H9 (cell line): ENCODE results near the gene RFT1. TPM values are rescaled to one million over a fixed set of nuclear protein-coding genes. Genes with fewer than 3 reads are reported as not detected.

Experiments
- DNase-seq: peaks from one replicate; pipeline ENCODE4 v3.0.0-alpha.2; 2017
- H2AFZ ChIP-seq: one replicate; pipeline ENCODE4 v1.6.1; 2013; ENCODE audit warnings: mild to moderate bottlenecking, low read length, control low read depth, moderate library complexity
- H2AK5ac ChIP-seq: 2 replicates; pipeline ENCODE4 v1.6.1; 2013; ENCODE audit warnings: low read length, control low read depth, mixed read lengths; ENCODE audit not compliant: insufficient read length
- H2BK120ac ChIP-seq: one replicate; pipeline ENCODE4 v1.6.1; 2013; ENCODE audit warnings: low read depth, mild to moderate bottlenecking, low read length, control low read depth, inconsistent platforms; ENCODE audit not compliant: poor library complexity, severe bottlenecking
- H2BK12ac ChIP-seq: 2 replicates; pipeline ENCODE4 v1.6.1; 2013; ENCODE audit warnings: low read length, control low read depth, mixed read lengths, low read depth; ENCODE audit not compliant: insufficient read length
- H2BK15ac ChIP-seq: 2 replicates; pipeline ENCODE4 v1.6.1; 2013; ENCODE audit warnings: low read depth, low read length, control low read depth
- H2BK20ac ChIP-seq: one replicate; pipeline ENCODE4 v1.6.1; 2013; ENCODE audit warnings: low read depth, mild to moderate bottlenecking, low read length, control low read depth, inconsistent platforms; ENCODE audit not compliant: poor library complexity, severe bottlenecking
- H2BK5ac ChIP-seq: 2 replicates; pipeline ENCODE4 v1.6.1; 2013; ENCODE audit warnings: low read length, control low read depth, mixed read lengths; ENCODE audit not compliant: insufficient read length
- H3K14ac ChIP-seq: 2 replicates; pipeline ENCODE4 v1.6.1; 2013; ENCODE audit warnings: low read length, control low read depth; ENCODE audit not compliant: insufficient read depth
- H3K18ac ChIP-seq: 2 replicates; pipeline ENCODE4 v1.6.1; 2013; ENCODE audit warnings: low read depth, mild to moderate bottlenecking, mixed read lengths, low read length, control low read depth; ENCODE audit not compliant: insufficient read length
- H3K23ac ChIP-seq: 2 replicates; pipeline ENCODE4 v1.6.1; 2013; ENCODE audit warnings: low read length, control low read depth, mixed read lengths, low read depth; ENCODE audit not compliant: insufficient read length
- H3K23me2 ChIP-seq: 2 replicates; pipeline ENCODE4 v1.6.1; 2013; ENCODE audit warnings: low read depth, mild to moderate bottlenecking, mixed read lengths, low read length, control low read depth; ENCODE audit not compliant: insufficient read length, poor library complexity, severe bottlenecking
- H3K27ac ChIP-seq: 2 replicates; pipeline ENCODE4 v1.5.1; 2013; ENCODE audit warnings: low read length, control low read depth, mixed read lengths, low read depth; ENCODE audit not compliant: insufficient read length
- H3K27me3 ChIP-seq: 2 replicates; pipeline ENCODE4 v1.6.1; 2013; ENCODE audit warnings: low read length, control low read depth, inconsistent platforms; ENCODE audit not compliant: insufficient read depth
- H3K4ac ChIP-seq: 2 replicates; pipeline ENCODE4 v1.6.1; 2013; ENCODE audit warnings: low read depth, mild to moderate bottlenecking, control low read depth, inconsistent platforms, low read length, moderate library complexity
- H3K4me1 ChIP-seq: 2 replicates; pipeline ENCODE4 v1.6.1; 2013; ENCODE audit warnings: low read length, control low read depth, inconsistent platforms; ENCODE audit not compliant: insufficient read depth
- H3K4me2 ChIP-seq: 2 replicates; pipeline ENCODE4 v1.6.1; 2013; ENCODE audit warnings: low read length, control low read depth, mixed read lengths; ENCODE audit not compliant: insufficient read length, insufficient read depth
- H3K56ac ChIP-seq: 2 replicates; pipeline ENCODE4 v1.6.1; 2013; ENCODE audit warnings: low read depth, mild to moderate bottlenecking, mixed read lengths, low read length, control low read depth; ENCODE audit not compliant: insufficient read length
- H3K79me1 ChIP-seq: 2 replicates; pipeline ENCODE4 v1.6.1; 2013; ENCODE audit warnings: low read depth, mild to moderate bottlenecking, moderate library complexity, low read length, control low read depth, inconsistent platforms; ENCODE audit not compliant: insufficient read depth, poor library complexity, severe bottlenecking
- H3K79me2 ChIP-seq: 2 replicates; pipeline ENCODE4 v1.6.1; 2013; ENCODE audit warnings: low read length, control low read depth, inconsistent platforms; ENCODE audit not compliant: insufficient read depth
- H3K9ac ChIP-seq: 2 replicates; pipeline ENCODE4 v1.6.1; 2013; ENCODE audit warnings: low read length, control low read depth, mixed read lengths; ENCODE audit not compliant: insufficient read length; ENCODE audit errors: extremely low read depth
- H3K9me3 ChIP-seq: one replicate; pipeline ENCODE4 v1.6.1; 2013; ENCODE audit warnings: low read depth, low read length, inconsistent platforms; ENCODE audit not compliant: control insufficient read depth
- H3T11ph ChIP-seq: one replicate; pipeline ENCODE4 v1.6.1; 2013; ENCODE audit warnings: mild to moderate bottlenecking, low read length, control low read depth, inconsistent platforms
- H4K20me1 ChIP-seq: one replicate; pipeline ENCODE4 v1.6.1; 2013; ENCODE audit not compliant: control insufficient read depth, insufficient read length, insufficient read depth
- H4K5ac ChIP-seq: 2 replicates; pipeline ENCODE4 v1.6.1; 2013; ENCODE audit warnings: low read depth, mild to moderate bottlenecking, mixed read lengths, low read length, control low read depth; ENCODE audit not compliant: insufficient read length
- H4K8ac ChIP-seq: replicated peaks from 2 replicates; pipeline ENCODE4 v1.6.1; 2013; ENCODE audit warnings: low read length, control low read depth, mixed read lengths, low read depth; ENCODE audit not compliant: insufficient read length
- H4K91ac ChIP-seq: 2 replicates; pipeline ENCODE4 v1.6.1; 2013; ENCODE audit warnings: low read depth, mild to moderate bottlenecking, moderate library complexity, mixed read lengths, low read length, control low read depth; ENCODE audit not compliant: insufficient read length
- H3K27ac Mint-ChIP-seq, 3 experiments: 2 replicates in 2 of 3; 3 replicates in 1 of 3; pipeline ENCODE4 v1.8.0; 2020 to 2021; ENCODE audit warnings: mixed read lengths in 3 of 3, mild to moderate bottlenecking in 1 of 3, moderate library complexity in 1 of 3
- H3K27me3 Mint-ChIP-seq: 2 replicates; pipeline ENCODE4 v1.8.0; 2021; ENCODE audit warnings: low read depth, mild to moderate bottlenecking, moderate library complexity, mixed read lengths
- H3K36me3 Mint-ChIP-seq, 3 experiments: 2 replicates in 2 of 3; 3 replicates in 1 of 3; pipeline ENCODE4 v1.8.0; 2020 to 2021; ENCODE audit warnings: low read depth in 3 of 3, mixed read lengths in 3 of 3; ENCODE audit not compliant: insufficient read depth in 1 of 3
- H3K4me1 Mint-ChIP-seq, 2 experiments: 2 replicates each; pipeline ENCODE4 v1.8.0; 2020; ENCODE audit warnings: mixed read lengths in 2 of 2
- H3K4me3 Mint-ChIP-seq, 2 experiments: 2 replicates in 1 of 2; 3 replicates in 1 of 2; pipeline ENCODE4 v1.8.0; 2020 to 2021; ENCODE audit warnings: mild to moderate bottlenecking in 2 of 2, mixed read lengths in 2 of 2, moderate library complexity in 1 of 2
- H3K9me3 Mint-ChIP-seq, 2 experiments: 2 replicates in 1 of 2; 3 replicates in 1 of 2; pipeline ENCODE4 v1.8.0; 2020; ENCODE audit warnings: mild to moderate bottlenecking in 2 of 2, mixed read lengths in 2 of 2, moderate library complexity in 1 of 2
- WGBS: extraction: QIAGEN DNeasy Blood & Tissue Kit; methylation state at CpG from one replicate; pipeline ENCODE4 v1.1.7; 2013; ENCODE audit warnings: missing lambda C conversion rate, low lambda C conversion rate, mixed read lengths; ENCODE audit not compliant: insufficient read length; ENCODE audit errors: extremely low coverage; 5-methylcytosine and 5-hydroxymethylcytosine counted together
- total RNA-seq: library from RNA; stranded (reverse); gene quantifications from 2 replicates; pipeline ENCODE4 v1.2.1, GENCODE V29; 2021
- TF ChIP-seq, protein P1 (sequence below): fragments of 200-600 bp; sonication (generic); conservative IDR thresholded peaks from 3 replicates; pipeline ENCODE4 v1.8.0; 2021; ENCODE audit warnings: antibody characterized with exemption, mild to moderate bottlenecking

RFT1 gene
- total RNA-seq, 1 experiment from 2014 or later, result 24.1 TPM

DNA sequence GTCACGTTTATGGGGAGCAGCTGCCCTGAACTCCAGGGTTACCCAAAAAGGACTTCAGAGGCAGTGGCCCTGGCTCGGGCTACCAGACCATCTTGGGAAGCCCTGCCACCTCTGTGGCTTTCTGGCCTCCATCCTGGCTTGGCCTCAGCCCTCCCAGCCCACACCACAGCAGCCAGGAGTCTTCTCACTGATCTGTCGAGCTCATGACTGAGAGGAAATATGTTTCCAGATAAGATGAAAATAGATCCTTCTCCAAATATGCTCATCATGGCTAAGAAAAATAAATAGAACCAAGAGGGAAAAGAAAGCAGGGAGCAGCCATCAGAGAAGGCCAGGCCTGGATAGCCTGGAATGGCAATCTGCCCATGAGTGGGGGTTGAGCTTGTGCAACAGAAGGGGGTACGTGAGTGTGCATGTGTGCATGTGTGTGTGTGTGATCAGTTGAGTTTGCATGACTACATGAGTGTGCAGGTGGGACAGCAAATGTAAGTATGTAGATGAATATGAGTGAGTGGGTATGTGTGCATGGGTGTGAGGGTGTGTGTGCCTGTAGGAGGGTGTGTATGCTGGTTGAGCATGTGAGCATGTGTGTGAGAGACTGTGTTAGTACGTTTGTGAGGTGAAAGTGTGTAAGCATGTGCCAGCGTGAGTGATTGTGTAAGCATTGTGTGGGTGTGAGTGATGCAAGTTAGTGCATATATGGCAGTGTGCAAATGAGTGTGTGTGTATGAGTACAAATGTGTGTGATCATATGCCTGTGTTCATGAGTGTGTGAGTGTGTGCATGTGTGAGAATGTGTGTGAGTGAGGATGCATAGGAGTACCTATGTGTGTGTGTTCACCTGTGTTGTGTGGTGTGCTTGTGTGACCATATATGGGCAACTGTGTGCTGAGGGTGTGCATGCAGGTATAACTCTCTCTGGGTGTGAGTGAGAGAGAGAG lies 9.9 kb upstream of the RFT1 start:
- no peak overlapping the region for H3K27ac Mint-ChIP-seq
- no peaks in the 10 kb centered on the region for H3K36me3 Mint-ChIP-seq

More for the DNA sequence above, 9.9 kb upstream of the RFT1 start:
- Histone ChIP-seq H2BK20ac (no peak overlapping the region), H3K9ac (no peak overlapping the region), H4K20me1 (no peaks in the 10 kb centered on the region), H3K23me2 (no peaks in the 10 kb centered on the region), H3K4me2 (no peak overlapping the region), H3K56ac (no peak overlapping the region), H2BK5ac (no peak overlapping the region), H3K27ac (no peak overlapping the region), H3K23ac (no peak overlapping the region), H2BK15ac (no peak overlapping the region), H3K4ac (no peak overlapping the region), H3K4me1 (no peaks in the 10 kb centered on the region), H3K18ac (no peak overlapping the region), H3T11ph (no peak overlapping the region), H3K14ac (no peak overlapping the region), H2AK5ac (no peak overlapping the region), H2AFZ (no peak overlapping the region), H3K9me3 (no peaks in the 10 kb centered on the region), H4K5ac (no peak overlapping the region), H4K8ac (no peak overlapping the region), H4K91ac (no peak overlapping the region), H3K79me1 (no peaks in the 10 kb centered on the region), H3K27me3 (no peaks in the 10 kb centered on the region), H3K79me2 (no peaks in the 10 kb centered on the region), H2BK120ac (no peak overlapping the region), H2BK12ac (no peak overlapping the region)
- WGBS, result no CpG with 5 or more reads among the region's 6 CpGs
- TF ChIP-seq, protein P1, sequence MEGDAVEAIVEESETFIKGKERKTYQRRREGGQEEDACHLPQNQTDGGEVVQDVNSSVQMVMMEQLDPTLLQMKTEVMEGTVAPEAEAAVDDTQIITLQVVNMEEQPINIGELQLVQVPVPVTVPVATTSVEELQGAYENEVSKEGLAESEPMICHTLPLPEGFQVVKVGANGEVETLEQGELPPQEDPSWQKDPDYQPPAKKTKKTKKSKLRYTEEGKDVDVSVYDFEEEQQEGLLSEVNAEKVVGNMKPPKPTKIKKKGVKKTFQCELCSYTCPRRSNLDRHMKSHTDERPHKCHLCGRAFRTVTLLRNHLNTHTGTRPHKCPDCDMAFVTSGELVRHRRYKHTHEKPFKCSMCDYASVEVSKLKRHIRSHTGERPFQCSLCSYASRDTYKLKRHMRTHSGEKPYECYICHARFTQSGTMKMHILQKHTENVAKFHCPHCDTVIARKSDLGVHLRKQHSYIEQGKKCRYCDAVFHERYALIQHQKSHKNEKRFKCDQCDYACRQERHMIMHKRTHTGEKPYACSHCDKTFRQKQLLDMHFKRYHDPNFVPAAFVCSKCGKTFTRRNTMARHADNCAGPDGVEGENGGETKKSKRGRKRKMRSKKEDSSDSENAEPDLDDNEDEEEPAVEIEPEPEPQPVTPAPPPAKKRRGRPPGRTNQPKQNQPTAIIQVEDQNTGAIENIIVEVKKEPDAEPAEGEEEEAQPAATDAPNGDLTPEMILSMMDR, result no peak
- no peak for DNase-seq
- Mint-ChIP-seq H3K4me1 (peaks cover 6% of the 10 kb centered on the region in 2 experiments; a peak in 3 of 4 replicates), H3K9me3 (no peaks in the 10 kb centered on the region), H3K27me3 (peaks cover 4% of the 10 kb centered on the region; the same call in 1 of the 2 replicates), H3K4me3 (no peak overlapping the region)
